Posterior vena cava (tissue), 2 donors: ENCODE results near the gene FERMT1. TPM values are rescaled to one million over a fixed set of nuclear protein-coding genes. Genes with fewer than 3 reads are reported as not detected.

Experiments
- DNase-seq: peaks from one replicate; pipeline ENCODE4 v3.0.0-alpha.2; 2020; ENCODE audit warnings: low spot score
- intact Hi-C, 2 donors: fragments of 100-400 bp; cut with DNase I; formaldehyde crosslinking; loops; one replicate each; pipeline versions ENCODE4 v1.14.1 to v1.14.2; 2022 to 2023
- long read RNA-seq, 2 donors: library from polyadenylated mRNA; unstranded; transcript quantifications; one replicate each; pipeline ENCODE4 v2.0.0, GENCODE V29; 2020 to 2021
- total RNA-seq, 2 donors: library from RNA; stranded (reverse); fragmentation: NEBNext Ultra II Directional; extraction: Animal tissue kit (Norgen Biotek cat#: 25700); gene quantifications; one replicate each; pipeline ENCODE4 v1.2.1, GENCODE V29; 2021
- donor health status: DM: yes; HTN: yes; CAD: no.
- donor health status: DM: yes; HTN: yes; CAD: no.

FERMT1 gene
- total RNA-seq, result 1 to 10 TPM in 1 of 2 donors, not detected in 1; 1.4 TPM
- long read RNA-seq, donor 1, result 0 reads
- long read RNA-seq, donor 2, result 0 reads

GRCh38 chr20:6122873-6123648, at the start of gene FERMT1:
Gene FERMT1 (minus strand): TSS chr20:6123030. CDS start chr20:6119554, 3,476 bp downstream.
- DNase-seq, result no peak
- intact Hi-C loops, result no loop called here

DNA sequence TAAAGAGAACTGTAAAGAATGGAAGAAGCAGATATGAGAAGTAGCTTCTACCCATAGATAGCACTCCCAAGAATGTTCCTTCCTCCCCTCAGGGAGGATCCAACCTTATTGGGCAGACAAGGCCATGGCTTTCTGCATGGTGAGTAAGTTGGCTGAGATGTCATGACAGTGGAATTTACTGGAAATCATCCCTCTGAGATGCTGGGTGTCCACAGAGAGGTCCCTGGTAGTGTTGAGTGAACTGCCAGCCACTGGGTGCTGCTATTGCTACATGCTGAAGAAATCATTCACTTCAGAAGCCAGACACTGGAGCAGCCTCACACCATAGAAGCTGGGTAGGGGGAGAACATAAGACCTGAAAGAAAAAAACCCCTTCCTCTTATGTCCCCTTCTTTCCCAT, 46.4 kb upstream of the FERMT1 start:
- no peak for DNase-seq
- intact Hi-C loops, result no loop called here

GRCh38 chr20:6168204-6168603, 45.4 kb upstream of the FERMT1 start:
- intact Hi-C loops, result no loop called here
- DNase-seq, result no peak

DNA sequence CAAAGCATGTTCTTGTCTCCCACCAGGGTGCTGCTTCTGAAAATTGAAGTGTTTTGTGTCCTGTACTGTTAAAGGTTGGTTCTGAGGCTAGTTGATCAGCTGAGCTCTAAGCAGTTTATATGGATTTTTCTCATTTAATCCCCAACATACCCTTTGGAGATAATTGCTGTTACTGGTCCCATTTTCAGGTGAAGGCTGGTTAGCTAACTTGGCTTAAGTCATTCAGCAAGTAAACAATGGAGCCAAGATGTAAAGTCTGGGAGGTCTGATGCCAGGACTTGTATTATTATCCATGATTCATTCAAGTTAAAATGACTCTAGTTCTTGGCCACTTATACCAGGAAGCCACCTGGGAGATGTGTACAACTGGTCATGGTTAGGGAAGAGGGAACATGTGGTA, 42.5 kb upstream of the FERMT1 start:
- DNase-seq, result no peak
- intact Hi-C loops, result no loop called here

- DNase-seq, result no peak
- intact Hi-C loops, result no loop called here
These were observed 41.9 kb upstream of the FERMT1 start for GRCh38 chr20:6164421-6165341.

- intact Hi-C loops, result no loop called here
- no peak for DNase-seq
These were observed 37.9 kb upstream of the FERMT1 start for GRCh38 chr20:6160736-6161135.

DNA sequence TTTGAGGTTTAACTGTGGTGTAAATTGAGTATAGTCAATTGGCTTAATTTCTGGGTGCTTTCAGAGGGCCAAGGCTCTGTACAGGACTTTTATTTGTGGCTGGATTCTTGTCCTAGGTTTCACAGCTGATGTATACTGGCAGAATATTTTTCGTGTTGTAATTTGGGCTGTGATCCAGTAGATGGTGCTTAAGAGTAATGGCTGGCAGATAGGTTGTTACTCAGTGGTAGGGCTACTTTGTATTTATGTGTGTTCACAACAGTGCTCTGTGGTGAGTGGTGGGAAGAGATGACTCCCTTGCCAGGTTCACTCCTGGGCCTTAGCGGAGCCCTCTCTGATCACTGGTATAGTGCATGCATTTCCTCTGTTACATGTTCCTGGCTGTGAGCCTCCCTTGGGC, 34.5 kb upstream of the FERMT1 start:
- intact Hi-C loops, result no loop called here
- DNase-seq, result no peak

DNA sequence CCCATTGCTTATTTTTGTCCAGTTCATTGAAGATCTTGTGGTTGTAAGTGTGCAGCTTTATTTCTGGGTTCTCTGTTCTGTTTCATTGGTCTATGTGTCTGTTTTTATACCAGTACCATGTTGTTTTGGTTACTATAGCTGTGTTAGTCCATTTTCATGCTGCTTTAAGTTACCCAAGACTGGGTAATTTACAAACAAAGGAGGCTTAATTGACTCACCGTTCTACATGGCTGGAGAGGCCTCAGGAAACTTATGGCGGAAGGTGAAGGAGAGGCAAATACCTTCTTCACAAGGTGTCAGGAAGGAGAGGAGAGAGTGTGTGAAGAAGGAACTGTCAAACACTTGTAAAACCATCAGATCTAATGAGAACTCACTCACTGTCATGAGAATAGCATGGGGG, 29.9 kb upstream of the FERMT1 start:
- intact Hi-C loops, result no loop called here

GRCh38 chr20:6148073-6148472, 25.2 kb upstream of the FERMT1 start:
- DNase-seq, result no peak
- intact Hi-C loops, result no loop called here

More for the DNA sequence above, 29.9 kb upstream of the FERMT1 start:
- no peak for DNase-seq

GRCh38 chr20:6142348-6142993, 19.6 kb upstream of the FERMT1 start:
- intact Hi-C loops, result no loop called here
- no peak for DNase-seq

DNA sequence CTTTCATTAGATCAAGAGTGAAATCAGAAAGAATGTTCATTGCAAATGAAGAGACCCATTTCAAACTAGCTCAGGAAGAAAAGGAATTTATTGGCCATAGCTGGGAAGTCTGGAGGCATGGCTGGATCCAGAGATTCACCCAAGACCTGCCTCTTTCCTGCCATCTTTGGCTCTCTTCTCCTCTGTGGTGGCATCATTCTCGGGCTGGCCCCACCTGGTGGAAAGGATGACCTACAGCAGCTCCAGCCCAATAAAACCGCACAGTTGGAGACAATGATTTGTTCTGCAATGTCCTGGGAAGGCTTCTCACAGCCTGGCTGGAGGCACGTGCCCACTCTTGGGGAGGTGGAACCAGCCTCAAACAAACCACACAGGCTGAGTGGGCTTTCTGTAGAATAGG, 18.1 kb upstream of the FERMT1 start:
- intact Hi-C loops, result no loop called here
- no peak for DNase-seq

- intact Hi-C loops, result no loop called here
- no peak for DNase-seq
These were observed 12.5 kb upstream of the FERMT1 start for GRCh38 chr20:6135347-6135746.

GRCh38 chr20:6134592-6134991, 11.8 kb upstream of the FERMT1 start:
- intact Hi-C loops, result no loop called here

GRCh38 chr20:6130045-6130444, 7.2 kb upstream of the FERMT1 start:
- intact Hi-C loops, result no loop called here
- DNase-seq, result no peak

More at GRCh38 chr20:6134592-6134991, 11.8 kb upstream of the FERMT1 start:
- DNase-seq, result no peak

GRCh38 chr20:6127825-6128224, 5.0 kb upstream of the FERMT1 start:
- DNase-seq, result no peak
- intact Hi-C loops, result no loop called here

DNA sequence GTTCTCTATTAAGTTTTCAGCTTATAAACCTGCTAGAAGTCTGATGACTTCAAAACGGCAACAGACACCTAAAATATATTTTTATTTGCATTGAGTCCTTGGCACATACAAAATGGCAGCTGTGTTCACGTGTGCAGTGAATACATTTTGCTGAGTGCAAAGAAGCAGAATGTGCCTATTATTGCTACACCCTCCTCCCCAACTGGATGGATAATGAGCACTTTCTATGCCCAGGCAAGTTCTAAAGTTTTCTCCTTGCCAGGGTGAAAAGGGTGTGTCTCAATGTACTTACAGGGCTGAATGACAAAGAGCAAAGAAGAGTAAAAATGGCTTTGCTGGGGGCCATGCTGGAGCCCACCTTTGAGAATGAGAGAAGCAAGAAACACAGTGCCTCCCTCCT, 4.0 kb upstream of the FERMT1 start:
- no peak for DNase-seq

DNA sequence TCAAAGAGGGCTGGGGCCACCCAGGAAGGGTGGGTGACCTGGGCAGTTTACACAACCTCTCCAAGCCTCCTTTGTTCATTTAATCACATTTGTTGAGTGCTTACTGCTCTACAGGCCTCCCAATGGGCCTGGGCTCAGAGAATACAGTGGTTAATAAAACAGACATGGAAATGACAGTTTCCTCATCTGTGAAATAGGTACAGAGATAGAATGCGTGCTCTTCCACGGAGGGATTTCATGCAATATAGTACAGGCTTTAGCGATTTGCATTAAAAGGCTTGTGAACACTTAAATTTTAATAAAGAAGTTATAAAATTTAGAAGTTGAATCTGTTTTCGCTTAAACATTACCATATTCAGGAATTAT, 802 bp upstream of the FERMT1 start:
- intact Hi-C loops, result no loop called here

More for the DNA sequence above, 4.0 kb upstream of the FERMT1 start:
- intact Hi-C loops, result no loop called here

GRCh38 chr20:6122111-6122872, 538 bp downstream of the FERMT1 start:
- intact Hi-C loops, result no loop called here
- no peak for DNase-seq

More for the DNA sequence above, 802 bp upstream of the FERMT1 start:
- DNase-seq, result no peak

- intact Hi-C loops, result no loop called here
- no peak for DNase-seq
These were observed 1.3 kb downstream of the FERMT1 start for GRCh38 chr20:6121504-6121903.
